HEK293T (cell line): ENCODE measurements around the gene RNF217.

Experiments
- CTCF ChIA-PET: fragments of 350-600 bp; formaldehyde crosslinking; extraction: SDS; loops from one replicate; lab custom pipeline; 2021; ENCODE audit warnings: antibody characterized with exemption, inconsistent platforms; lab: Yijun Ruan, JAX
- POLR2A ChIA-PET: fragments of 350-600 bp; formaldehyde crosslinking; extraction: SDS; loops from one replicate; lab custom pipeline; 2020; ENCODE audit warnings: antibody characterized with exemption, inconsistent platforms; lab: Yijun Ruan, JAX
- DNase-seq: peaks from one replicate; pipeline ENCODE4 v3.0.0; 2012; ENCODE audit warnings: mixed read lengths; ENCODE audit errors: extremely low spot score
- ARNT ChIP-seq: fragments of 450-650 bp; IDR thresholded peaks from 2 replicates; pipeline ENCODE4 v1.6.1; 2017; ENCODE audit warnings: mild to moderate bottlenecking
- BHLHE40 ChIP-seq: fragments of 450-650 bp; IDR thresholded peaks from 2 replicates; pipeline ENCODE4 v1.6.1; 2016; ENCODE audit warnings: mild to moderate bottlenecking, moderate library complexity, borderline replicate concordance
- CTBP1 ChIP-seq: fragments of 450-650 bp; IDR thresholded peaks from 2 replicates; pipeline ENCODE4 v1.6.1; 2016; ENCODE audit warnings: borderline replicate concordance
- ELF4 ChIP-seq: fragments of 450-650 bp; IDR thresholded peaks from 2 replicates; pipeline ENCODE4 v1.6.1; 2017; ENCODE audit warnings: antibody characterized with exemption
- FOXA1 ChIP-seq: fragments of 450-650 bp; IDR thresholded peaks from 2 replicates; pipeline ENCODE4 v1.6.1; 2016; ENCODE audit warnings: mild to moderate bottlenecking
- FOXK2 ChIP-seq: fragments of 450-650 bp; IDR thresholded peaks from 2 replicates; pipeline ENCODE4 v1.6.1; 2016; ENCODE audit warnings: mild to moderate bottlenecking
- FOXM1 ChIP-seq: fragments of 450-650 bp; IDR thresholded peaks from 2 replicates; pipeline ENCODE4 v1.6.1; 2017; ENCODE audit warnings: mild to moderate bottlenecking, borderline replicate concordance
- HDGF ChIP-seq: fragments of 450-650 bp; IDR thresholded peaks from 2 replicates; pipeline ENCODE4 v1.6.1; 2017; ENCODE audit warnings: antibody characterized with exemption, borderline replicate concordance
- L3MBTL2 ChIP-seq: fragments of 450-650 bp; conservative IDR thresholded peaks from 2 replicates; pipeline ENCODE4 v1.6.1; 2016; ENCODE audit warnings: mild to moderate bottlenecking
- LEF1 ChIP-seq: fragments of 450-650 bp; IDR thresholded peaks from 2 replicates; pipeline ENCODE4 v1.6.1; 2017; ENCODE audit warnings: mild to moderate bottlenecking, borderline replicate concordance
- NFRKB ChIP-seq: fragments of 450-650 bp; IDR thresholded peaks from 2 replicates; pipeline ENCODE4 v1.6.1; 2016; ENCODE audit warnings: mild to moderate bottlenecking, moderate library complexity
- PKNOX1 ChIP-seq: fragments of 450-650 bp; IDR thresholded peaks from 2 replicates; pipeline ENCODE4 v1.6.1; 2016
- SUZ12 ChIP-seq: fragments of 450-650 bp; IDR thresholded peaks from 2 replicates; pipeline ENCODE4 v1.6.1; 2016; ENCODE audit warnings: mild to moderate bottlenecking
- TARDBP ChIP-seq: fragments of 450-650 bp; IDR thresholded peaks from 2 replicates; pipeline ENCODE4 v1.6.1; 2016
- ZNF384 ChIP-seq: fragments of 450-650 bp; IDR thresholded peaks from 2 replicates; pipeline ENCODE4 v1.6.1; 2016

RNF217 gene

GRCh38 chr6:124984668-124985338 is 22.6 kb downstream of the RNF217 start:
- CTCF ChIA-PET, result no interaction called here
- POLR2A ChIA-PET, result no interaction called here
- DNase-seq, result no peak
- TF ChIP-seq L3MBTL2 (no peak), FOXA1 (no peak)

DNA sequence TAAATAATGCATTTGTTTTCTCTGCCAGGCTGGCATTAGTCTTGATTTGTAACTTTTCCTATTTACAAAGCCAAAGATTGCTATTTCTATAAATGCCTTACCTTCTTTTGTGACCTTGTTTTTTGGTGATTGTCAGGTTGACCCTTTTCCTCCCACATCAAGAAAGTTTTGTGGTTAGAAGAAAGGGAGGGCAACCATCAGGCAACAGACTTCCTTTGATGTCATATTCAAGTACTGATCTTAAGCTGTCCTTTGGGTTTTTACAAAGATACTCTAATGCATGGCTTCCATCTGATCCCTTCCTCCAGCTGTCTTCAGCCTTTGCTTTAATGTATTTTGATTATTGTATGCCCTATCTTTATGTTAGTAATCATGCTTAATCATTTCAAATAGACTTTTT is 23.9 kb downstream of the RNF217 start:
- ChIA-PET POLR2A (no interaction called here), CTCF (no interaction called here)
- no peak for DNase-seq
- TF ChIP-seq ZNF384 (no peak), ELF4 (no peak), FOXA1 (no peak), ARNT (no peak), BHLHE40 (no peak), TARDBP (no peak), SUZ12 (no peak), CTBP1 (no peak), L3MBTL2 (no peak)

DNA sequence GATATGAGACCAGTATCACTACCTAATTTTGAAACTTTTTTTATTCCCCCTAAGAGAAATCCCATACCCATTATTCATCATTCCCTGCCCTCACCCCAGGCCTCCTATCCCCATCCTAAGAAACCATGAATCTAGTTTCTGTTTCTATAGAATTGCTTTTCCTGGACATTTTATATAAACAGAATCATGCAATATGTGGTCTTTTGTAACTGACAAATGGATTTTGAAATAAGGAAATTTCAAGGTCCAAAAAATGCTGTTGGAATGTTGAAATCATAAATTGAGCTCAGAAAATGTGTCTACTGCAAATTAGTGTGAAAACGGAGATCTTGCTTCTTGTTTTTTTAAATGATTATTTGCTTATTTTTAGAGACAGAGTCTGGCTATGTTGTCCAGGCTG is 25.1 kb downstream of the RNF217 start:
- CTCF ChIA-PET, result interaction anchor here (1.7 kb wide), 1 partner anchor 25 kb away, joined by 4 read pairs; the partner anchor contains the start of gene RNF217
- TF ChIP-seq FOXM1 (no peak), LEF1 (no peak), L3MBTL2 (no peak), ELF4 (no peak), SUZ12 (no peak), TARDBP (no peak), ARNT (no peak), NFRKB (no peak), CTBP1 (no peak), PKNOX1 (no peak), FOXA1 (no peak), BHLHE40 (no peak), HDGF (no peak)
- POLR2A ChIA-PET, result no interaction called here
- no peak for DNase-seq

- ChIA-PET CTCF (interaction anchor here (1.7 kb wide), 1 partner anchor 25 kb away, joined by 4 read pairs; the partner anchor contains the start of gene RNF217), POLR2A (interaction anchor here (0.9 to 1.1 kb wide), 2 partner anchors 25 to 63 kb away, joined by 3 to 4 read pairs; no protein-coding TSS in a partner anchor)
- no peak for DNase-seq
These were observed 25.9 kb downstream of the RNF217 start for GRCh38 chr6:124987999-124988591.

GRCh38 chr6:124989136-124989983 is 27.1 kb downstream of the RNF217 start:
- POLR2A ChIA-PET, result interaction anchor here (0.9 to 1.1 kb wide), 2 partner anchors 26 to 61 kb away, joined by 3 to 4 read pairs; no protein-coding TSS in a partner anchor
- CTCF ChIA-PET, result no interaction called here
- DNase-seq, result no peak
- TF ChIP-seq LEF1, result no peak
- TF ChIP-seq ZNF384, result no peak
- peak; percentile 62 for TF ChIP-seq PKNOX1
- no peak for TF ChIP-seq L3MBTL2

More at GRCh38 chr6:124987999-124988591, 25.9 kb downstream of the RNF217 start:
- TF ChIP-seq ELF4, result no peak

GRCh38 chr6:124990988-124991387 is 28.8 kb downstream of the RNF217 start:
- ChIA-PET CTCF (no interaction called here), POLR2A (no interaction called here)
- TF ChIP-seq HDGF (no peak), TARDBP (no peak), FOXM1 (no peak), CTBP1 (no peak), ZNF384 (no peak), L3MBTL2 (no peak), ELF4 (no peak)
- DNase-seq, result no peak

GRCh38 chr6:124991764-124992295 is 29.6 kb downstream of the RNF217 start:
- TF ChIP-seq PKNOX1 (peak; percentile 39; the same call in 1 of the 2 replicates), FOXK2 (no peak)
- POLR2A ChIA-PET, result no interaction called here
- no peak for DNase-seq
- CTCF ChIA-PET, result no interaction called here
